HCT116 (cell line): ENCODE data around the gene PPIL1. TPM values are rescaled to one million over a fixed set of nuclear protein-coding genes. Genes with fewer than 3 reads are reported as not detected.

Source experiments
- ATAC-seq: fragments of 200-7000 bp; cut with Tn5 transposase; 2 replicates; pipeline ENCODE4 v1.9.1; 2020; ENCODE audit warnings: mild to moderate bottlenecking, moderate library complexity
- BruUV-seq: library from RNA; stranded (reverse); fragments of 400-500 nt; replicated peaks from 2 replicates; lab custom pipeline; 2021; lab: Mats Ljungman, UMichigan
- CTCF ChIA-PET: fragments of 300-600 bp; sonication (Branson Sonifier 250); formaldehyde crosslinking; loops from one replicate; lab custom pipeline; 2021; ENCODE audit warnings: antibody characterized with exemption; lab: Charles Lee
- POLR2A ChIA-PET: fragments of 300-600, 350-600 bp; sonication (Branson Sonifier 250); formaldehyde crosslinking; loops from one replicate; lab custom pipeline; 2021; ENCODE audit warnings: antibody characterized with exemption; lab: Charles Lee
- RAD21 ChIA-PET, 2 experiments: fragments of 300-600 bp; sonication (Branson Sonifier 250); formaldehyde crosslinking; loops; one replicate each; lab custom pipeline; 2023; ENCODE audit warnings: low total read pairs in 2 of 2; ENCODE audit not compliant: uncharacterized antibody in 2 of 2, unreplicated experiment in 2 of 2, low non-redundant PET in 1 of 2; lab: Charles Lee
- DNase-seq: peaks from one replicate; pipeline ENCODE4 v3.0.0-alpha.2; 2010; ENCODE audit warnings: low read depth, low spot score
- H2AFZ ChIP-seq: fragments of 200-600 bp; shearing (Covaris generic), sonication (generic); 2 replicates; pipeline ENCODE4 v1.6.1; 2017; ENCODE audit warnings: low read depth, mixed run types, mixed read lengths, antibody characterized with exemption, low read length; ENCODE audit not compliant: poor library complexity, severe bottlenecking
- H3K27ac ChIP-seq: 2 replicates; pipeline ENCODE4 v1.5.1; 2012; ENCODE audit warnings: low read depth, low read length
- H3K27me3 ChIP-seq: fragments of 200-600 bp; sonication (generic); 2 replicates; pipeline ENCODE4 v1.6.1; 2016; ENCODE audit warnings: mixed run types, low read length, mixed read lengths; ENCODE audit not compliant: insufficient read depth
- H3K36me3 ChIP-seq, 2 experiments: fragments of 200-500 bp in 1 of 2; fragments of 200-600 bp in 1 of 2; sonication (Bioruptor generic) in 1 of 2; sonication (generic) in 1 of 2; 2 replicates each; pipeline versions ENCODE4 v1.5.1 to v1.6.1; 2014 to 2016; ENCODE audit warnings: low read length in 2 of 2, inconsistent platforms in 1 of 2, mixed read lengths in 1 of 2, mixed run types in 1 of 2; ENCODE audit not compliant: insufficient read depth in 2 of 2, control insufficient read depth in 1 of 2
- H3K4me1 ChIP-seq, 2 experiments: fragments of 200-600 bp in 1 of 2; sonication (generic) in 1 of 2; 2 replicates each; pipeline versions ENCODE4 v1.5.1 to v1.6.1; 2012 to 2017; ENCODE audit warnings: low read length in 2 of 2, inconsistent platforms in 1 of 2, mild to moderate bottlenecking in 1 of 2, mixed read lengths in 1 of 2, mixed run types in 1 of 2, moderate library complexity in 1 of 2; ENCODE audit not compliant: insufficient read depth in 2 of 2, control insufficient read depth in 1 of 2
- H3K4me2 ChIP-seq: fragments of 200-600 bp; sonication (generic); 2 replicates; pipeline ENCODE4 v1.6.1; 2017; ENCODE audit warnings: mixed run types, low read length, mixed read lengths
- H3K4me3 ChIP-seq, 2 experiments: fragments of 200-600 bp in 1 of 2; sonication (generic) in 1 of 2; replicated peaks in 1 of 2; 2 replicates each; pipeline ENCODE4 v1.5.1; 2011 to 2016; ENCODE audit warnings: low read length in 2 of 2, control low read depth in 1 of 2, low read depth in 1 of 2, mild to moderate bottlenecking in 1 of 2, mixed read lengths in 1 of 2, mixed run types in 1 of 2
- H3K79me2 ChIP-seq: fragments of 200-600 bp; sonication (generic); 2 replicates; pipeline ENCODE4 v1.6.1; 2017; ENCODE audit warnings: mild to moderate bottlenecking, mixed run types, low read length, moderate library complexity, mixed read lengths; ENCODE audit not compliant: insufficient read depth
- H3K9ac ChIP-seq: fragments of 200-600 bp; sonication (generic); 2 replicates; pipeline ENCODE4 v1.6.1; 2016; ENCODE audit warnings: low read length, mixed read lengths
- H3K9me2 ChIP-seq: fragments of 200-600 bp; sonication (generic), shearing (Covaris generic); 2 replicates; pipeline ENCODE4 v1.6.1; 2017; ENCODE audit warnings: mixed run types, mild to moderate bottlenecking, moderate library complexity; ENCODE audit not compliant: insufficient read depth
- H3K9me3 ChIP-seq, 2 experiments: fragments of 200-500 bp in 1 of 2; fragments of 200-600 bp in 1 of 2; sonication (Bioruptor generic) in 1 of 2; sonication (generic) in 1 of 2; 2 replicates each; pipeline ENCODE4 v1.6.1; 2014 to 2017; ENCODE audit warnings: low read length in 2 of 2, mixed read lengths in 2 of 2, inconsistent platforms in 1 of 2, low read depth in 1 of 2, mild to moderate bottlenecking in 1 of 2, mixed run types in 1 of 2, moderate library complexity in 1 of 2; ENCODE audit not compliant: control insufficient read depth in 1 of 2, insufficient read depth in 1 of 2
- H4K20me1 ChIP-seq: fragments of 200-600 bp; sonication (generic), shearing (Covaris generic); 2 replicates; pipeline ENCODE4 v1.6.1; 2017; ENCODE audit warnings: mixed run types, mild to moderate bottlenecking, moderate library complexity; ENCODE audit not compliant: insufficient read depth
- ATF3 ChIP-seq: IDR thresholded peaks from 2 replicates; pipeline ENCODE4 v1.6.1; 2012
- CBX3 ChIP-seq: IDR thresholded peaks from 2 replicates; pipeline ENCODE4 v1.6.1; 2012; ENCODE audit warnings: low read depth
- CEBPB ChIP-seq: IDR thresholded peaks from 2 replicates; pipeline ENCODE4 v1.6.1; 2012; ENCODE audit warnings: low read depth
- EGR1 ChIP-seq: IDR thresholded peaks from 2 replicates; pipeline ENCODE4 v1.6.1; 2012; ENCODE audit warnings: low read depth
- EZH2 ChIP-seq: fragments of 200-600 bp; sonication (generic); IDR thresholded peaks from 2 replicates; pipeline ENCODE4 v1.6.1; 2017; ENCODE audit warnings: antibody characterized with exemption, mixed run types
- EZH2phosphoT487 ChIP-seq: fragments of 200-600 bp; IDR thresholded peaks from 2 replicates; pipeline ENCODE4 v1.6.1; 2018; ENCODE audit warnings: antibody characterized with exemption, borderline replicate concordance
- FOSL1 ChIP-seq: IDR thresholded peaks from 2 replicates; pipeline ENCODE4 v1.6.1; 2012; ENCODE audit warnings: low read depth
- JUND ChIP-seq: IDR thresholded peaks from 2 replicates; pipeline ENCODE4 v1.6.1; 2012
- POLR2A ChIP-seq: IDR thresholded peaks from 2 replicates; pipeline ENCODE4 v1.7.0; 2011; ENCODE audit warnings: borderline replicate concordance; ENCODE audit not compliant: insufficient read depth, insufficient read length; ENCODE audit errors: extremely low read depth
- POLR2AphosphoS5 ChIP-seq: IDR thresholded peaks from 2 replicates; pipeline ENCODE4 v1.6.1; 2011; ENCODE audit warnings: mild to moderate bottlenecking, low read depth, low read length, moderate library complexity
- SIN3A ChIP-seq: IDR thresholded peaks from 2 replicates; pipeline ENCODE4 v1.6.1; 2012; ENCODE audit warnings: low read depth
- SP1 ChIP-seq: IDR thresholded peaks from 2 replicates; pipeline ENCODE4 v1.6.1; 2012; ENCODE audit warnings: low read depth
- SRF ChIP-seq: IDR thresholded peaks from 2 replicates; pipeline ENCODE4 v1.6.1; 2012; ENCODE audit warnings: low read depth
- TCF7L2 ChIP-seq: IDR thresholded peaks from 2 replicates; pipeline ENCODE4 v1.7.0; 2011; ENCODE audit warnings: borderline replicate concordance, inconsistent platforms; ENCODE audit not compliant: insufficient read depth, insufficient read length; ENCODE audit errors: extremely low read depth
- YY1 ChIP-seq: IDR thresholded peaks from 2 replicates; pipeline ENCODE4 v1.6.1; 2011; ENCODE audit warnings: low read length, low read depth, moderate library complexity, mild to moderate bottlenecking; ENCODE audit not compliant: insufficient replicate concordance; ENCODE audit errors: extremely low read depth
- ZBTB33 ChIP-seq: IDR thresholded peaks from 2 replicates; pipeline ENCODE4 v1.6.1; 2011; ENCODE audit warnings: mild to moderate bottlenecking, low read length, moderate library complexity; ENCODE audit not compliant: insufficient replicate concordance; ENCODE audit errors: extremely low read depth
- ZFX ChIP-seq: fragments of 450-650 bp; IDR thresholded peaks from 2 replicates; pipeline ENCODE4 v1.6.1; 2017
- ZNF274 ChIP-seq: fragments of 200-500 bp; sonication (Bioruptor generic); IDR thresholded peaks from 2 replicates; pipeline ENCODE4 v1.6.1; 2014; ENCODE audit warnings: mild to moderate bottlenecking, low read depth, low read length, inconsistent platforms
- intact Hi-C: fragments of 100-400 bp; cut with micrococcal nuclease; formaldehyde crosslinking; loops from 2 replicates; pipeline ENCODE4 v1.10.0; 2022
- total RNA-seq: library from RNA; stranded (reverse); gene quantifications from one replicate; pipeline ENCODE4 v1.2.1, GENCODE V29; 2021; ENCODE audit not compliant: unreplicated experiment
- TF ChIP-seq, protein P1 (sequence below), 3 experiments: fragments of 200-600 bp in 1 of 3; sonication (generic) in 1 of 3; IDR thresholded peaks in 2 of 3; conservative IDR thresholded peaks in 1 of 3; 2 replicates each; pipeline ENCODE4 v1.5.1; 2012 to 2017; ENCODE audit warnings: low read depth in 2 of 3, low read length in 2 of 3, antibody characterized with exemption in 1 of 3, borderline replicate concordance in 1 of 3, control low read depth in 1 of 3, mild to moderate bottlenecking in 1 of 3, mixed read lengths in 1 of 3, mixed run types in 1 of 3, moderate library complexity in 1 of 3; ENCODE audit not compliant: insufficient read depth in 1 of 3
- TF ChIP-seq, protein P2 (sequence below): IDR thresholded peaks from 2 replicates; pipeline ENCODE4 v1.6.1; 2012

PPIL1 gene
- total RNA-seq, 1 experiment from 2014 or later, result 42.0 TPM

- ATAC-seq (peak; percentile 97), DNase-seq (peak; percentile 73)
- peak overlapping the region; percentile 20 for H3K27ac ChIP-seq
- no peaks in the 10 kb centered on the region for H3K79me2 ChIP-seq
- peaks cover 6 to 7% of the 10 kb centered on the region in 2 experiments; a peak in 3 of 4 replicates for H3K36me3 ChIP-seq
- no peaks in the 10 kb centered on the region for H3K9me3 ChIP-seq
- no peak overlapping the region for H3K4me3 ChIP-seq
- H3K27me3 ChIP-seq, result no peaks in the 10 kb centered on the region
- no TSS peak for BruUV-seq
- RAD21 ChIA-PET, result interaction anchor here (0.6 to 1.6 kb wide), 2 partner anchors 17 to 104 kb away, joined by 3 to 4 read pairs; no protein-coding TSS in a partner anchor
- CTCF ChIA-PET, result interaction anchor here (1.4 to 1.7 kb wide), 2 partner anchors 40 to 104 kb away, joined by 3 to 9 read pairs; partner anchors contain the start of gene PPIL1
- H3K9ac ChIP-seq, result no peak overlapping the region
- H3K9me2 ChIP-seq, result no peaks in the 10 kb centered on the region
- H3K4me1 ChIP-seq, result peaks cover 24 to 47% of the 10 kb centered on the region in 2 experiments
- no peak overlapping the region for H2AFZ ChIP-seq
- POLR2A ChIA-PET, result interaction anchor here (1.0 to 1.1 kb wide), 2 partner anchors 29 to 39 kb away, joined by 3 to 4 read pairs; partner anchors contain the start of gene PPIL1
- H4K20me1 ChIP-seq, result no peaks in the 10 kb centered on the region
- peak overlapping the region; percentile 44 for H3K4me2 ChIP-seq
- intact Hi-C loops, result loop anchor here (1.0 to 10.0 kb wide), 2 partner anchors 104 to 290 kb away; no protein-coding TSS in a partner anchor
- TF ChIP-seq, protein P1, sequence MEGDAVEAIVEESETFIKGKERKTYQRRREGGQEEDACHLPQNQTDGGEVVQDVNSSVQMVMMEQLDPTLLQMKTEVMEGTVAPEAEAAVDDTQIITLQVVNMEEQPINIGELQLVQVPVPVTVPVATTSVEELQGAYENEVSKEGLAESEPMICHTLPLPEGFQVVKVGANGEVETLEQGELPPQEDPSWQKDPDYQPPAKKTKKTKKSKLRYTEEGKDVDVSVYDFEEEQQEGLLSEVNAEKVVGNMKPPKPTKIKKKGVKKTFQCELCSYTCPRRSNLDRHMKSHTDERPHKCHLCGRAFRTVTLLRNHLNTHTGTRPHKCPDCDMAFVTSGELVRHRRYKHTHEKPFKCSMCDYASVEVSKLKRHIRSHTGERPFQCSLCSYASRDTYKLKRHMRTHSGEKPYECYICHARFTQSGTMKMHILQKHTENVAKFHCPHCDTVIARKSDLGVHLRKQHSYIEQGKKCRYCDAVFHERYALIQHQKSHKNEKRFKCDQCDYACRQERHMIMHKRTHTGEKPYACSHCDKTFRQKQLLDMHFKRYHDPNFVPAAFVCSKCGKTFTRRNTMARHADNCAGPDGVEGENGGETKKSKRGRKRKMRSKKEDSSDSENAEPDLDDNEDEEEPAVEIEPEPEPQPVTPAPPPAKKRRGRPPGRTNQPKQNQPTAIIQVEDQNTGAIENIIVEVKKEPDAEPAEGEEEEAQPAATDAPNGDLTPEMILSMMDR (IDR thresholded peaks at IDR 0.05 in 2 of 3, conservative IDR thresholded peaks at IDR 0.05 in 1 of 3; ENCODE audit: borderline replicate concordance in 1 of 3, insufficient read depth in 1 of 3, low read depth in 2 of 3, low read length in 2 of 3), result peak; percentile 36 to 54 (median 38); a peak in 5 of 6 replicates
- TF ChIP-seq, protein P2, sequence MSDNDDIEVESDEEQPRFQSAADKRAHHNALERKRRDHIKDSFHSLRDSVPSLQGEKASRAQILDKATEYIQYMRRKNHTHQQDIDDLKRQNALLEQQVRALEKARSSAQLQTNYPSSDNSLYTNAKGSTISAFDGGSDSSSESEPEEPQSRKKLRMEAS, result no peak
- TF ChIP-seq ZNF274, result no peak
- peak; percentile 35; the same call in 1 of the 2 replicates for TF ChIP-seq POLR2AphosphoS5
- no peak for TF ChIP-seq YY1
- TF ChIP-seq ZBTB33, result no peak
- no peak for TF ChIP-seq SRF
- TF ChIP-seq EGR1, result no peak
- no peak for TF ChIP-seq CEBPB
- no peak for TF ChIP-seq CBX3
- TF ChIP-seq SP1, result no peak
- TF ChIP-seq SIN3A, result no peak
- no peak for TF ChIP-seq EZH2phosphoT487
- TF ChIP-seq POLR2A, result no peak
- no peak for TF ChIP-seq ATF3
- TF ChIP-seq TCF7L2, result no peak
- TF ChIP-seq FOSL1, result peak; percentile 51; the same call in 1 of the 2 replicates
- TF ChIP-seq JUND, result peak; percentile 52; the same call in 1 of the 2 replicates
- no peak for TF ChIP-seq EZH2
- no peak for TF ChIP-seq ZFX
These were observed 39.7 kb upstream of the PPIL1 start for GRCh38 chr6:36914227-36914794.
